COLO829 (cell line): Measurements from ENCODE around the gene USF1.
A peak's percentile ranks its signal among the peaks of the same experiment; 100 is the strongest.
"Not testable (repeated sequence)": the region's sequence is repeated elsewhere in the genome, so short reads cannot be mapped to it uniquely, and the experiment has no call there.

Source experiments
- DNase-seq: peaks from one replicate; pipeline ENCODE4 v3.0.0; 2012; ENCODE audit warnings: low spot score

USF1 gene

GRCh38 chr1:161048949-161049722, 3.4 kb upstream of the USF1 start:
- DNase-seq = no peak

DNA sequence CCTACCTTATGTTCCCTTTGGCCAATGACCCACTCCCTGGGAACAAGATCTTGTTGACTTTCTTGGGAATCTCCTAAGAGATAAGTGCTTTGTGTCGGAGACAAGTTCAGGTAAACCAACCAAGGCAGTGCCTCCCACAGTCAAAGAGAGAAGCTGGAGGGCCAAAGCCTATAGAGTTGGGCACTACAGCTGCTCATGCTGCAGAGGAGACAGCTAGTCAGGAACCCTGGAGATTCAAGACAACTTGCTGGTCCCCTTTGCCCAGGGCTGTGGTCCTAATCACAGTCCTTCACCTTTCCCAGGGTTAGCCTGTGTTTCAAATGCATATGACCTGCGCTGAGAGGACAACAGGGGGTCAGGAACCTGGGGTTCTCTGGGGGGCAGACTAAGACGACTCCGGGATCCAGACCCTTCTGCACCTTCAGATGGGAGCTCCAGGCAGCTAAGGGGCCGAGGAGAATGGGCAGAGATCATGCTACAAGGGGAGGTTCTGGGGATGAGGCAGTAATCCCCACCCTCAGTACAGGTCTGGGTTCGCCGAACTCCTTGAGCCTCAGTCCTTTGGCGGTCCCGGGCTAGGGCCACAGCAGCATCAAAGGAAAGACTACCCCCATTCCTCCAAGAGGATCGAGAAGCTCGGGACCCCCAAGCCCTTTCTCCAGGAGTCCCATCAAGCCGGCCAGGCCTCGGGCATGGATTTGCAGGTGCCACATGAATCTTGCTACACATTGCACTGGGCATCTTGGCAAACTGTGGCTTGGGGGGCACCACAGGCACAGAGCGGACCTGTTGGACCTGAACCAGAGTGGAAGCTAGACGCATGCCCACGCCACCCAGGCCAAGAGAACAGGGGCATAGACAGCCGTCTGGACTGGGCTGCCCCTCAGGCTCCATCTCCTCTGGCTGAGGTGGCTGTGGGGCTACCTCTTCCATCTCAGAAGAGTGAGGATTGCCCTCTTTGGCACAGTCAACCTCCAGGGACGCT, 2.0 kb upstream of the USF1 start:
- no peak for DNase-seq

DNA sequence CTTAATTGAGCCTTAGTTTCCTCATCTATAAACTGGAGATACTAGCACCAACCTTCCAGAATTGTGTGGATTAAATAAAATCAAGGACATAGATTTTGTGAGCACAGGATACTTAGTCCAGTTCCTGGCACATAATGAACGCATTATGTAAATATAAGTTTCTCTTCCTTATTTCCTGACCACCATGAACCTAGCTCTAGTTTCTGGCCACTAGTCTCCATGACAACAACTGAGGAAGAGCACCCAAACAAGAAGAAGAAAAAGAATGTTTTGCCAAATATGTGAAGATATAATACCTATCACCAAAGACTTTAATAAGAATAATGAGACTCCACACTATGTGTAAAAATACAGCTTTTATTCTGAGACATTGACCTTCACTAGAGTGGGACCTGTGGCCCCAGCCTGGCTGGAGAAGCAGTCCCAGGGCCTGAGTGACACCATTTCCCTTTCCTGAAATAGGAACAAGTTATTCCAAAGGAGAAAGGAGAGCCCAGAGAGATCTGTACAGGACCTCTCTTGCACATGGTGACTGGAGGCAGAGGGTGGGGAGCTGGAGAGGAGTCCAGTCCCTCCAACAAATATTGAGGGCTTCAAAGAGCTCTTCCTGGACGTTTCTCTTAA, 940 bp upstream of the USF1 start:
- DNase-seq = no peak

DNA sequence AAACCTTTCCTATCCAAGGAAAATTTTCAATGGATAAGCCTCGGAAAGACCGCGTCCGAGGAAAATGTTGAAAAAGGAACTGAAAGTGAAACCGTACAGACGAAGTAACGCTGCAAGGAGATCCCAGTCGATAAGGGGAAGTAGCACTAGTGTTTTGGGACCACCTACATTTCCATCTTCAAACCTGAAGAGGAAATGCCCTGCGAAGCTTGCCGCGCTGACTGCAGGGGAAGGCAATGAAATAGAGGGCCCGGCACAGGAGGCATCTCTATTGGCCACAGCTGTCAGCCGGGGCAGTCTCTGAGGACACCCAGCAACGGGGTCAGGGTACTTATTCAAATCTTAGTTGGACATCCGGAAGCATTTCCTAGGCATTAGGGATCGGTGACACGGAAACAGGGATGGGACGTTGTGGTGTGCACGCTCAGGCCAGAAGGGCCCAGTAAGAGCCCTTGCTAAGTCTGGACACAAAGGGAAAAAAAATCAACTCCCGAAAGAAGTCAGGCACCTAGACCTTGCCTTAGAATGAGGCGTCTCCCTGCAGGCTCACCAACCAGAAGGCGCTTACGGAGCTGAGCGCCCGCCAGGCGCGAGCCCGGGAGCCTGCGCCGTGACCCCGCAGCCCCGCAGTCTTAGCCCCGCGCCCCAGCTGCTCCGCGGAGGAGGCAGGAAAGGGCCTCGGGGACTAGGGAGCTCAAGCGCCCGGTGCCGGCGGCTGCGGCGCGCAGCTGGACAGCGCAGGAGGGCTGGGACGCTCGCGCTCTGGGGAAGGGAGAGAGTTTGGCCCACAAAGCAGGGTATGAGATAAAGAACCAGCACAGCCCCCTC, 655 bp downstream of the USF1 start:
- peak; percentile 69 for DNase-seq

GRCh38 chr1:161044535-161044907, 1.3 kb downstream of the USF1 start:
- no peak for DNase-seq

DNA sequence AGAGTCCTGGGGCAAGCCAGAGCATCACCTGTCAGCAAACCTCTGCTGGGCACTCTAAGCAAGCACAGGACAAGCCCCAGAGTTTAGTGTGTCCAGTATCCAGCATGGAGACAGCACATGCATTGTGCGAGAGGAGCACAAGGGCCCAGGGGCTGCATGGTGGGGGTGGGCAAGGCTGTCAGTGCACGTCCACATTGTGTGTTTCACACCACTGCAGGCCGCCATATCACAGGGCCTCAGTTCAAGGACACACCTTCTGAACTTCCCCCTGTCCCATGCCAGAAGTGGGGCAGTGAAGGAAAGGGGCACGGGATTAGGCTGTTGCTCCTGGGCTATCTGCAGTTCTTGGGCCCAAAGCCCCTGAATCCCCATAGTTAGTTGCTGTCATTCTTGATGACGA, 6.2 kb downstream of the USF1 start:
- DNase-seq = no peak

GRCh38 chr1:161039154-161039545, 6.6 kb downstream of the USF1 start:
- DNase-seq = no peak

- DNase-seq = no peak
Observed at GRCh38 chr1:161038523-161039153, 7.1 kb downstream of the USF1 start, which contains the start of gene TSTD1. TSS of gene TSTD1 (minus strand) at chr1:161038964. CDS start at chr1:161038889, 75 bp downstream.

DNA sequence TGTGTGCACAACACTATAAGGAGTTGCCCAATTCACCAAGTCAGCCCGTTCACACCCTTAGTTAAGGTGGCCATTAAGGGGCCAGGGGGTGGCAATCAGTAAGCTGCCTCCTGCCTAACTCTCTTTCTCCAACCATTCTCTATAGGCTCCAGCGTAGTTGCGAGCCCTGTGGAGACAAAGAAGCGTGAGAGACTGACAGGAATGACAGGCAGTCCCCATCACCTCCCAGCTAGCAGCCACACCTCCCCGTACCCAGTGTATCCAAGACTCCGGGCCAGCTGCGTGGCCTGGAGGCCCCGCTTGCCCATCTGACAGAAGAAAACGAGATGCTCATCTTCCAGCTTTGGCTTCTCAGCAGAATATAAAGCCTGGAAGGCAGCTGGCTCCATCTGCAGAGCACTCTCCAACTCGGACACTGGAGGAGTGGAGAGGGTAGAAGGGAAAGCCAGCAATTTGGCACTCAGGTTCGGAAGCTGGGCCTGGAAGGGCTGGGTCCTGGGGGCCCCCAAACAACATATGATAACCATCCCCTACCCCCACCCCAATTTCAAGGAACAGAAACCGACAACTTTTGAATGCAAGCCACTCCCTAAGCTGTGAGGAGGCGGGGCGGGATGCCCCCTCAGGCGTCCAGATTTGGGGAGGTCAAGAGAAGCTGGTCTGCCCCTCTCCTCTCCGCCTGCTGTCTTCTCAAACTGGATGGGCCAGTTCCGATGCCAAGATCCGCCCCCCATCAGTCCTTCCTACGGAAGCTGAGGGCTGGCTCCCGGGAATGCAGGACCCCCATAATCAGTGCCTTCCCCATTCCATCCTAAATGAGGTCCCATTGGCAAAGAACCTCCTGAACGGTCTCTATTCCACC, 7.9 kb downstream of the USF1 start:
- DNase-seq = no peak

- DNase-seq = no peak
Observed at GRCh38 chr1:161033751-161034150, 12.0 kb downstream of the USF1 start.

GRCh38 chr1:161032409-161032808, 13.4 kb downstream of the USF1 start:
- no peak for DNase-seq

GRCh38 chr1:161031874-161032273, 13.9 kb downstream of the USF1 start:
- DNase-seq = no peak

- DNase-seq = not testable (repeated sequence)
Observed at GRCh38 chr1:161029466-161029865, 16.3 kb downstream of the USF1 start.

DNA sequence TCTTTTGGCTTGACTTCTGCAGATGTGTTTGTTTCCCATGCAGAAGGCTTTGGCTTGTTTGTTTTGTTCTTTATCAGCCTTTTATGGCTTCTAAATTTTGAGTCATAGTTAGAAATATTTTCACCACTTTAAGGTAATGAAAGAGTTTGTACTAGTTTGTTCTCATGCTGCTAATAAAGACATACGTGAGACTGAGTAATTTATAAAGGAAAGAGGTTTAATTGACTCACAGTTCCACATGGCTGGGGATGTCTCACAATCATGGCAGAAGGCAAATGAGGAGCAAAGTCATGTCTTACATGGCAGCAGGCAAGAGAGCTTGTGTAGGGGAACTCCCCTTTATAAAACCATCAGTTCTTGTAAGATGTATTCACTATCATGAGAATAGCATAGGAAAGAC, 18.8 kb downstream of the USF1 start:
- DNase-seq = not testable (repeated sequence)

GRCh38 chr1:161022432-161022831, 23.3 kb downstream of the USF1 start:
- DNase-seq = not testable (repeated sequence)

GRCh38 chr1:161021970-161022353, 23.8 kb downstream of the USF1 start:
- no peak for DNase-seq

GRCh38 chr1:161021165-161021969, 24.4 kb downstream of the USF1 start:
- peak; percentile 85 for DNase-seq

- DNase-seq = no peak
Observed at GRCh38 chr1:161020509-161021164, 25.1 kb downstream of the USF1 start, which contains the start of gene F11R. TSS of gene F11R (minus strand) at chr1:161021152. CDS start at chr1:161021073, 79 bp downstream.
